NOMO-1 treated with dmso at 0.1 percent for 144 hours (cell line): ENCODE results near the gene KRTAP5-11.
"Not testable (repeated sequence)": the region's sequence is repeated elsewhere in the genome, so short reads cannot be mapped to it uniquely, and the experiment has no call there.

Experiments
- DNase-seq: peaks from one replicate; lab custom pipeline; 2025; ENCODE audit not compliant: unreplicated experiment; lab: John Stamatoyannopoulos, UW

Gene KRTAP5-11

GRCh38 chr11:71557257-71557656, 25.4 kb downstream of the KRTAP5-11 start:
- no peak for DNase-seq

DNA sequence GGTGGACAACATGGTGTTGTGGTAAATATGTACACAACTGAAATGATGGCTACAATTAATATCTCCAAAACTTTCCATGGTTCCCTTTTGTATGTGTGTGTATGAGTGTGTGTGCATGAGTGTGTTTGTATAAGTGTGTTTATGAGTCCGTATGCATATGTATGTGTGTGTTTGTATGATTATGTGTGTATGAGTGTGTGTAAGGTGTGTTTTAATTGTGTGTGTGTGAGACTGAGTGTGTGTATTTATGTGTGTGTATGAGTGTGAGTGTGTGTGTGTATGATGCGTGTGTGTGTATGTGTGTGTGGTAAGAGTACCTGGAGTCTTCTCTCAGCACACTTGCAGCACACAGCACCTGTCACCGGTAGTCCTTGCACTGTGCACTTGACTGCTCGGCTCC, 26.7 kb downstream of the KRTAP5-11 start:
- no peak for DNase-seq

GRCh38 chr11:71555508-71555907, 27.2 kb downstream of the KRTAP5-11 start:
- DNase-seq, result no peak

GRCh38 chr11:71554996-71555395, 27.7 kb downstream of the KRTAP5-11 start:
- no peak for DNase-seq

DNA sequence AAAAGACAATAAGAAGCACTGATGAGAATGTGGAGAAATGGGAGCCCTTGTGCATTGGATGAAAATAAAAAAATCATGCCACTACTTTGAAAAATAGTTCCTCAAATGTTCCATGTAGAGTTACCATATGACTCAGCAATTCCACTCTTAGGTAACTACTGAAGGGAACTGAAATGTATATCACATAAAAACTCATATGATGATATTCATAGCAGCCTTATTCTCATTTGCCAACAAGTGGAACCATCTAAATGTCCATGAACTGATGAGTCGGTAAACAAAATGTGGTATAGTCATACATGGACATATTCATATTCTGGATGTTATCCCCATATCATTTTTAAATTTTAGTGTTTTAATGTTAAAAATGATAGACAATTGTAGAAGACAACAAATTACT, 31.0 kb downstream of the KRTAP5-11 start:
- DNase-seq, result no peak

- no peak for DNase-seq
Observed at GRCh38 chr11:71548716-71549151, 33.9 kb downstream of the KRTAP5-11 start.

GRCh38 chr11:71548120-71548519, 34.6 kb downstream of the KRTAP5-11 start, which contains the start of gene KRTAP5-9:
Gene KRTAP5-9 (plus strand): TSS chr11:71548420. CDS start chr11:71548658, 238 bp downstream.
- DNase-seq, result no peak

DNA sequence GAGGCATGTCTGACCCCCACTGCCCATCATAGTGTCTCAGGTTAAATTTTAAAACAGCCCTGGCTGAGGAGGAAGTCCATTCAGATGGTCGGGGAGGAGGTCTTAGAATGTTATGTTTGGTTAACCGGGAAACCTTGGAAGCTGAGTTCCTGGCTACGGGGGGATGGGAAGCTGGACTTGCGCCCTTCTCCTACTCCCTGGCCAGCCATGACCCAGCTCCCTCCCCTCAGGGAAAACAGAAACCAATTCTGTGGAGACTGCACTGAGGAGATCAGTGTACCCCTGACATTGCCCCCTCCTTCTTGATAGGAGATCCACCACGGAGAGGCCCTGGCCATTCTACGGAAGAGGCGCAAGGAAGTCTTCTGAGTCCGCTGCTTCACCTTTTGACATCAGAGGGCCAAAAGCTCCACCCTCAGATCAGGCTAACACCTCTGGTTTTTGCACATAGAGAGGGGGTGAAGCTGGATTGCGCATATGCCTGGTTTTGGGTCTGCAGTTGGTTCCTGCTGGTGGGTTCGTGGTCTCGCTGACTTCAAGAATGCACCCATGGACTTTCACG, 37.2 kb downstream of the KRTAP5-11 start:
- no peak for DNase-seq

DNA sequence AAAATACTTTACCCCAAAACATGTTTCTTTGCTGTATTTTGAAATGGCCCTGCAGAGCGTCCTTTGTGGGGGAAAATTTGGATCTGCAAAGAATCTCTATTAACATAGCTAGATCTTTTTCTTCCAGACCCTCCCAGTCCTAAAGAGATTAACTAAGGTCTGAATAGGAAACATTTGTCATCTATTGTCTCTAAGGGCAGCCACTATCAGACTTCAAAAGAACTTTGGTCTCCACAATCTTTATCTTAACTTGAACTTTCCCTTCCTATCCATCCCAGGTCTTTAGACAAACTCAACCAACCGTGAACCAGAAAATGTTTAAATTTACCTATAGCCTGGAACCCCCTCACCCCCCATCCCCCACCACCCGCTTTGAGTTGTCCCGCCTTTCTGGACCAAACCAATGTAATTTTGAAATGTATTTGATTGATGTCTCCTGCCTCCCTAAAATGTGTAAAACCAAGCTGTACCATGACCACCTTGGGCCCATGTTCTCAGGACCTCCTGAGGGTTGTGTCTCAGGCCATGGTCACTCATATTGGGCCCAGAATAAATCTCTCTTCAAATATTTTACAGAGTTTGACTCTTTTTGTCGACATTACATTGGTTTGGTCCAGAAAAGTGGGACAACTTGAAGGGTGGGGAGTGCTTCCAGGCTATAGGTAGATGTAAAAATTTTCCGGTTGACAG, 38.0 kb downstream of the KRTAP5-11 start:
- no peak for DNase-seq

GRCh38 chr11:71543866-71544265, 38.8 kb downstream of the KRTAP5-11 start:
- no peak for DNase-seq

DNA sequence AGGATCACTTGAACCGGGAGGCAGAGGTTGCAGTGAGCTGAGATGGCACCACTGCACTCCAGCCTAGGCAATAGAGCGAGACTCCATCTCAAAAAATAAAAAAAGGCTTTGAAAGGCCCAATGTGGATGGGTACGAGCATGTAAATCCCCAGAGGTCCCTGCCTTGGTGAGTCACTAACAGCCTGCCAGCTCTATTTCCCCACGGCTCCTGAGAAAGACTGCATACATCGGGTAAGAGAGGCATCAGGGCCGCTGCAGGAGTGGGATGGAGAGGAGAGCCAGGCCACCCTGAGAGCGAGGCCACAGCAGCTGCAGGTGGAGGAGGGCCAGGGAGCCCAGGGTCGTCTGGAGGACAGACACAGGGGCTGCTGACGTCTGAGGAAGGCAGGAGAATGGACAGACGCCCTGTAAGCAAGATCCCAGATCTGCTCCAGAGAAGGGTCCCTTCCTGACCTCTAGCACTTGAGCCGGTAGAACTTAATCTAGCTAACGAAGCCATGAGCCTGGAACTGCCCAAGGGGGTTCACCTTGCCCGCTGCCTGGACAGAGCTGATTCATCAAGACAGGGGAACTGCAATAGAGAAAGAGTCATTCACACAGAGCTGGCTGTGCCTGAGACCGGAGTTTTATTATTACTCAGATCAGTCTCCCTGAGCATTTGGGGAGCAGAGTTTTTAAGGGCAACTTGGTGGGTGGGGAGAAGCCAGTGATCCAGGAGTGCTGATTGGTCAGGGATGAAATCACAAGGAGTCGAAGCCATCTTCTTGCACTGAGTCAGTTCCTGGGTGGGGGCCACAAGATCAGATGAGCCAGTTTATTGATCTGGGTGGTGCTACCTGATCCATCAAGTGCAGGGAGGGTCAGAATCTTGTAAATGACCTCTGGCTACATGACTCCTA, 39.5 kb downstream of the KRTAP5-11 start:
- DNase-seq, result no peak

- no peak for DNase-seq
Observed at GRCh38 chr11:71542382-71542781, 40.3 kb downstream of the KRTAP5-11 start.

DNA sequence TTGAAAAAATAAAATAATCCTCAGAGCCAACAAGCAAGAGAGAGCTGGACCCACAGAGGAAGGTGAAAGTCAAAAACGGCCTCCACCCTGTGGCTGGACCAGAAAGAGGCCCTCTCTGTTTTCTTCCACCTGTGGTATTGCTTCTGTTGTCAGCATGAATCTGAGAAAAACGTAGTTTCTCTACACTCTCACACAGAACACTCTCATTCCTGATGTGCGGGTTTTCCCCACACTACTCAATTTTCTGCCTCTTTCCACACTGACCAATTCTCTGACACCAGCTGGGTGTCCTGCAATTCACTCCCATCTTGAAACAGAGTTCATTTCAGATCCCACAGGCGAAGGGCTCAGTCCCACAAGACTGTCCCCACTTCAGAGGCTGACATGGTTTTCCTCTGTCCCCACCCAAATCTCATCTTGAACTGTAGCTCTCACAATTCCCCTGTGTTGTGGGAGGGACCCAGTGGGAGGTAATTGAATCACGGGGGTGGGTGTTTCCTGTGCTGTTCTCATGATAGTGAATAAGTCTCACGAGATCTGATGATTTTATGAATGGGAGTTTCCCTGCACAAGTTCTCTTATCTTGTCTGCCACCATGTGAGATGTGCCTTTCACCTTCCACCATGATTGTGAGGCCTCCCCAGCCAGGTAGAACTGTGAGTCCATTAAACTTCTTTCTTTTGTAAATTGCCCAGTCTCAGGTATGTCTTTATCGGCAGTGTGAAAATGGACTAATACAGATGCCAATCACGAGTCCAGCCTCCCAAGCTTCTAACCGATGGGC, 42.0 kb downstream of the KRTAP5-11 start:
- not testable (repeated sequence) for DNase-seq

DNA sequence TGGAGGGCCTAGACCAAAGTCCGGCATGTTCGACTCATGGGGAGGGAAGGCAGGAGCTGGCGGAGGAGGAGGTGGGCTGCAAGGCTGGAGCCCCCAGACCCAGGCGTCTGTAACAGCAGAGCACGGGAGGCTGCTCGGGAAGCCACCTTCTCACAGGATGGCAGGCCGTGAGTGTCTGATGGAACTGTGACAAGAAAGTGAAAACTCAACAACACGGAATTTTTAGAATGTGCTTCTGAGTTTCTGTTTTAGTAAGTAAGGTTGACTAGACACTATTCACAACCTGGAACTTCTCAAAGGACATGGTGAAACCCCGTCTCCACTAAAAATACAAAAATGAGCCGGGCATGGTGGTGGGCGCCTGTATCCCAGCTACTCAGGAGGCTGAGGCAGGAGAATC, 42.7 kb downstream of the KRTAP5-11 start:
- not testable (repeated sequence) for DNase-seq

- DNase-seq, result no peak
Observed at GRCh38 chr11:71539017-71539416, 43.7 kb downstream of the KRTAP5-11 start.

DNA sequence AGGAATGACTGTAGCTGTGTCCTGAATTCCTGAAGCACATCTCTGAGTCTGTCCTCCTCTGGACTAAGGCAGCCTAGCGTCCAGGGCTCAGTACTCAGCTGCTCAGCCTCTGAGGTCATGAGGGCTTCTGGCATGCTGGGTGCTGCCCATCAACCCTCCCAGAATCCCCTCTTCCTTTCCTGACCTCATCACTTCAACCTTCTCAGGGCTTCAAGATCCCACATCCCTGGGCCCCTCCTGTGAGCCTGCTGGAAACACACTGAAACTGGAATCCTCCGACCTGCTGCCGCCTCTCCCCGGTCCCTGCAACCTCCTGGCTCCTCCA, 44.0 kb downstream of the KRTAP5-11 start:
- DNase-seq, result no peak

- not testable (repeated sequence) for DNase-seq
Observed at GRCh38 chr11:71537977-71538665, 44.6 kb downstream of the KRTAP5-11 start, which contains the start of gene KRTAP5-8. Gene KRTAP5-8 (plus strand): TSS chr11:71538025. CDS start chr11:71538056, 31 bp downstream.

DNA sequence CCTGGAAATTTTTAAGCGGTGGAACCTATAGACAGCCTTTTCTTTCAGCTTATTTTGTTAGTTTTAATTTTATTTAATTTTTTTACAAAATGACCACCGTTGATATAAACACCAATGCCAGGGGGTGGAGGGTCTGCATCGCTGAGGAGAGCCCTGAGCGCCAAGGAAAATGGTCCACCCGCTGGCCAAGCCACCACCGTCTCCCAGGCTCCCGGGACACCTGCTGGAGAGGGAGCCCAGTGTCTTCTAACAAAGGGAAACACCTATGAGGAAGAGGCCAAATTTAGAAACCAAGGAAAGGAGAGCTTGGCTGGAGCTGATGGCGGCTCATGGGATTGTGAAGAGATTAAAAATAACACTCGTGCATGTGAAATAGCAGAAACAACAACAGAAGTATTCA, 45.1 kb downstream of the KRTAP5-11 start:
- DNase-seq, result no peak

GRCh38 chr11:71535825-71536224, 46.9 kb downstream of the KRTAP5-11 start:
- DNase-seq, result no peak
